Epithelial cell of prostate (primary cell): ENCODE measurements around the gene NOP56.

Source experiments
- DNase-seq: peaks from one replicate; pipeline ENCODE4 v3.0.0-alpha.2; 2011; ENCODE audit warnings: low read depth, low spot score
- H3K27ac ChIP-seq: fragments of 450-650 bp; 2 replicates; pipeline ENCODE4 v1.5.1; 2017; ENCODE audit warnings: mild to moderate bottlenecking

Gene NOP56

GRCh38 chr20:2651772-2652723 is at the start of gene NOP56:
TSS of gene NOP56 (plus strand) at chr20:2652632. CDS start at chr20:2652661, 29 bp downstream.
- peak; percentile 50 for DNase-seq
- H3K27ac ChIP-seq = peak within 1 kb of the TSS; percentile 79

GRCh38 chr20:2602746-2603145 is 49.7 kb upstream of the NOP56 start:
- DNase-seq = no peak
- no peak overlapping the region for H3K27ac ChIP-seq

GRCh38 chr20:2603816-2604505 is 48.5 kb upstream of the NOP56 start:
- no peak for DNase-seq
- no peak overlapping the region for H3K27ac ChIP-seq

- no peak for DNase-seq
- H3K27ac ChIP-seq = no peak overlapping the region
Observed at GRCh38 chr20:2604506-2604835, 48.0 kb upstream of the NOP56 start.

GRCh38 chr20:2606507-2607006 is 45.9 kb upstream of the NOP56 start:
- no peak for DNase-seq
- H3K27ac ChIP-seq = no peak overlapping the region

GRCh38 chr20:2610326-2610725 is 42.1 kb upstream of the NOP56 start:
- H3K27ac ChIP-seq = no peak overlapping the region
- no peak for DNase-seq

- DNase-seq = no peak
- no peak overlapping the region for H3K27ac ChIP-seq
Observed at GRCh38 chr20:2610941-2611720, 41.3 kb upstream of the NOP56 start.

GRCh38 chr20:2612073-2612472 is 40.4 kb upstream of the NOP56 start:
- no peak for DNase-seq
- no peak overlapping the region for H3K27ac ChIP-seq

GRCh38 chr20:2616634-2617033 is 35.8 kb upstream of the NOP56 start:
- no peak overlapping the region for H3K27ac ChIP-seq
- no peak for DNase-seq

- DNase-seq = no peak
- H3K27ac ChIP-seq = no peak overlapping the region
Observed at GRCh38 chr20:2617099-2617714, 35.2 kb upstream of the NOP56 start.

- no peak overlapping the region for H3K27ac ChIP-seq
- DNase-seq = no peak
Observed at GRCh38 chr20:2618815-2619214, 33.6 kb upstream of the NOP56 start.

- no peak overlapping the region for H3K27ac ChIP-seq
- no peak for DNase-seq
Observed at GRCh38 chr20:2619337-2619736, 33.1 kb upstream of the NOP56 start.

GRCh38 chr20:2619961-2620595 is 32.4 kb upstream of the NOP56 start:
- DNase-seq = no peak
- H3K27ac ChIP-seq = no peak overlapping the region

GRCh38 chr20:2624190-2624589 is 28.2 kb upstream of the NOP56 start:
- H3K27ac ChIP-seq = no peak overlapping the region
- DNase-seq = no peak

GRCh38 chr20:2625062-2625461 is 27.4 kb upstream of the NOP56 start:
- DNase-seq = no peak
- no peak overlapping the region for H3K27ac ChIP-seq

- peak overlapping the region; percentile 56 for H3K27ac ChIP-seq
- DNase-seq = peak; percentile 90
Observed at GRCh38 chr20:2626853-2627541, 25.4 kb upstream of the NOP56 start.

GRCh38 chr20:2631228-2631627 is 21.2 kb upstream of the NOP56 start:
- DNase-seq = no peak
- H3K27ac ChIP-seq = no peak overlapping the region

GRCh38 chr20:2633381-2633780 is 19.1 kb upstream of the NOP56 start:
- H3K27ac ChIP-seq = no peak overlapping the region
- no peak for DNase-seq

GRCh38 chr20:2637246-2637645 is 15.2 kb upstream of the NOP56 start:
- H3K27ac ChIP-seq = no peak overlapping the region

More at GRCh38 chr20:2637246-2637645, 15.2 kb upstream of the NOP56 start:
- DNase-seq = no peak
